Brain microvascular endothelial cell (primary cell): ENCODE data around the gene ADCY4.

ENCODE experiments used
- DNase-seq: peaks from one replicate; pipeline ENCODE4 v3.0.0-alpha.2; 2020
- H3K27ac ChIP-seq: fragments of 250-450 bp; sonication (Bioruptor Pico); 2 replicates; pipeline ENCODE4 v1.5.1; 2020; ENCODE audit warnings: mild to moderate bottlenecking, moderate library complexity
- H3K27me3 ChIP-seq: fragments of 250-450 bp; sonication (Bioruptor Pico); replicated peaks from 2 replicates; pipeline ENCODE4 v1.5.1; 2020; ENCODE audit warnings: mild to moderate bottlenecking
- H3K36me3 ChIP-seq: fragments of 250-450 bp; sonication (Bioruptor Pico); replicated peaks from 2 replicates; pipeline ENCODE4 v1.5.1; 2020; ENCODE audit warnings: mild to moderate bottlenecking
- H3K4me3 ChIP-seq: 2 replicates; pipeline ENCODE4 v1.5.1; 2011; ENCODE audit warnings: low read depth, mild to moderate bottlenecking, control low read depth, low read length, moderate library complexity
- CTCF ChIP-seq: IDR thresholded peaks from 2 replicates; pipeline ENCODE4 v1.5.1; 2011; ENCODE audit warnings: low read depth, mild to moderate bottlenecking, moderate library complexity, low read length, control low read depth, inconsistent platforms; ENCODE audit errors: missing control alignments
- in situ Hi-C: cut with HindIII; loops from 2 replicates; pipeline ENCODE4 v1.10.0; 2017; ENCODE audit warnings: low sequenced_read_pairs, low pct_ligation_motif_present

ADCY4 gene

GRCh38 chr14:24338843-24339242 is 4.0 kb upstream of the ADCY4 start:
- Histone ChIP-seq H3K27me3 (peaks cover 11% of the 10 kb centered on the region), H3K27ac (no peak overlapping the region), H3K4me3 (no peak overlapping the region), H3K36me3 (no peaks in the 10 kb centered on the region)
- in situ Hi-C loops = loop anchor here (10.0 kb wide), 1 partner anchor 96 kb away; no protein-coding TSS in a partner anchor
- no peak for TF ChIP-seq CTCF
- no peak for DNase-seq

- H3K27me3 ChIP-seq = peaks cover 11% of the 10 kb centered on the region
- H3K27ac ChIP-seq = no peak overlapping the region
- H3K4me3 ChIP-seq = no peak overlapping the region
- TF ChIP-seq CTCF = no peak
- no peaks in the 10 kb centered on the region for H3K36me3 ChIP-seq
- DNase-seq = no peak
- in situ Hi-C loops = loop anchor here (10.0 kb wide), 1 partner anchor 97 kb away; no protein-coding TSS in a partner anchor
Measured at GRCh38 chr14:24337824-24338175, 2.9 kb upstream of the ADCY4 start.

- Histone ChIP-seq H3K27me3 (peaks cover 11% of the 10 kb centered on the region), H3K4me3 (no peak overlapping the region), H3K27ac (no peak overlapping the region), H3K36me3 (no peaks in the 10 kb centered on the region)
- in situ Hi-C loops = loop anchor here (10.0 kb wide), 1 partner anchor 98 kb away; no protein-coding TSS in a partner anchor
- TF ChIP-seq CTCF = no peak
- no peak for DNase-seq
Measured at GRCh38 chr14:24337144-24337823, 2.4 kb upstream of the ADCY4 start.

DNA sequence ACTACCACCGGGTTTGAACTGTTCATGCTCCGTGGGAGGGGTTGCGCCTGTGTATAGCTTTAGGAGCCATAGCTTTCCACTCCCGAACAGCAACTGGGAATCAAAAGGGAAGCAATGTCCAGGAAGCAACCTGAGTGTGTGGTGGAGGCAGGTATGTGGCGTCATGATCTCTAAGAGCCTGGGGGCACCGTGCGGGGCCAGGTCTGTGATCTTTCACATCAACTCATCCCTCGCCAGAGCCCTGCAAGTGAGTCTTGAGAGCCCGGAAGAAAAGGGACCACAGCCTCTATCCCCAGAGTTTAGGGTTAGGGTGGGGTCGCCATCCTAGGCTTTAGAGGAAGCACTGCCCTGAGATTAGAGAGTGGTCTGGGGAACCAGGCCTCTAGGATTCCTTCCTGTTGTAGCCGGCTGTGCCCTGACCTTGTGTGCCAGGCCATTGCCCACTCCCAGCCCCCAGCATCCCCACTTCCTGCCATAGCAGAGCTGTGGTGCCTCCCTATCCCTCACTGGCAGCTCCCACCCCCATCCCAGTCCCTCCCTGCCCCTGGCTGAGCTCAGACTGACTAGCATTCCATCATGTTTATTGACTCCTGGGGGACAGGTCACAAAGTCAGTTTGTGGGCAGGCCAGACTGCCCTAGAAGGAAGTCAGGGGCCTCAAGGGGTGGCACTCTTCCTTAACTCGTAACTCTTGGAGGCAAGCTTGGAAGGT is 745 bp upstream of the ADCY4 start:
- H3K27ac ChIP-seq = no peak overlapping the region
- in situ Hi-C loops = loop anchor here (10.0 kb wide), 1 partner anchor 99 kb away; no protein-coding TSS in a partner anchor
- H3K27me3 ChIP-seq = peaks cover 11% of the 10 kb centered on the region
- no peak for DNase-seq
- no peak for TF ChIP-seq CTCF
- no peaks in the 10 kb centered on the region for H3K36me3 ChIP-seq
- H3K4me3 ChIP-seq = no peak overlapping the region

DNA sequence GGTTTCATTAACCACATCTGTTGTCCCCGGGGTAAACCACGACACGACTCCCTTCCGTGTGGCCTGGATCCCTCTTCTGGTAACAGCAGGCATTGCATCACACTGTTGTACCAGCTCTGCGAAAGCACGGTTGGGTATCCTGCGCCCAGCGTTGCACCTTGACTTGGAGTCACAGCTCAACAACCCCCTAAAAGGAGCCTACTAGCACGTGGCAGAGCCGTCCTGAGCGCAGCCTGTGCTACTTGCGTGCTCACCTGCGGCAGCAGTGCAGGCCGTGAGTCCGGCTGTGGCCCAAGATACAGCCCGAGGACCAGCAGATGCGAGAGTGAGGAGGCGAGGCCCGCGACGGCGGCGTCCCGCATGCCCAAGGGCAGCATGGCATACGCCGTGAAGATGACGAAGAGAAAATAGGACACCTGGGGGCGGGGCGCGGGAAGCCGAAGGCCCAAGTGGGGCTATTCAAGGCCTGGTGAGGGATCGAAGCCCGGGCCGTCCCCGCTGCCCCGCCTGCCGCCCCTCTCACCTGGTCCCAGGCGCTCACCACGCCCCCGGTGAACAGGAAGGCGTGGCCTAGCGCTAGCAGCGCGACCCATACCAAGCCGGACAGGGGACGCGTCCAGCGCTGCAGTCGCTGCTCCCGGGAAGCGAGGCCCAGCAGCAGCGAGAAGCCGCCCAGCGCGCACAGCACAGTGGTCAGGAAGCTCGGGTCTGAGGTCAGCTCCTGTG is 2.4 kb downstream of the ADCY4 start:
- in situ Hi-C loops = loop anchor here (10.0 kb wide), 1 partner anchor 102 kb away; no protein-coding TSS in a partner anchor
- peak; percentile 84 for TF ChIP-seq CTCF
- Histone ChIP-seq H3K27me3 (no peaks in the 10 kb centered on the region), H3K27ac (no peak overlapping the region), H3K36me3 (no peaks in the 10 kb centered on the region), H3K4me3 (peak overlapping the region; percentile 32)
- peak; percentile 42 for DNase-seq
